Body of pancreas (tissue), 4 donors: ENCODE results near the gene CLPSL1.

Source experiments
- POLR2A ChIP-seq, 3 donors: fragments of 450-650 bp; IDR thresholded peaks; one replicate each; pipeline ENCODE4 v1.6.1; 2016; ENCODE audit warnings: antibody characterized with exemption in 3 of 3, mild to moderate bottlenecking in 2 of 3
- TF ChIP-seq, protein P1 (sequence below), 7 experiments: fragments of 450-650 bp in 4 of 7; fragments of 200-600 bp in 3 of 7; sonication (generic) in 3 of 7; IDR thresholded peaks; one replicate each; pipeline ENCODE4 v1.5.1; 2016 to 2019; ENCODE audit warnings: antibody characterized with exemption in 7 of 7

DNA sequence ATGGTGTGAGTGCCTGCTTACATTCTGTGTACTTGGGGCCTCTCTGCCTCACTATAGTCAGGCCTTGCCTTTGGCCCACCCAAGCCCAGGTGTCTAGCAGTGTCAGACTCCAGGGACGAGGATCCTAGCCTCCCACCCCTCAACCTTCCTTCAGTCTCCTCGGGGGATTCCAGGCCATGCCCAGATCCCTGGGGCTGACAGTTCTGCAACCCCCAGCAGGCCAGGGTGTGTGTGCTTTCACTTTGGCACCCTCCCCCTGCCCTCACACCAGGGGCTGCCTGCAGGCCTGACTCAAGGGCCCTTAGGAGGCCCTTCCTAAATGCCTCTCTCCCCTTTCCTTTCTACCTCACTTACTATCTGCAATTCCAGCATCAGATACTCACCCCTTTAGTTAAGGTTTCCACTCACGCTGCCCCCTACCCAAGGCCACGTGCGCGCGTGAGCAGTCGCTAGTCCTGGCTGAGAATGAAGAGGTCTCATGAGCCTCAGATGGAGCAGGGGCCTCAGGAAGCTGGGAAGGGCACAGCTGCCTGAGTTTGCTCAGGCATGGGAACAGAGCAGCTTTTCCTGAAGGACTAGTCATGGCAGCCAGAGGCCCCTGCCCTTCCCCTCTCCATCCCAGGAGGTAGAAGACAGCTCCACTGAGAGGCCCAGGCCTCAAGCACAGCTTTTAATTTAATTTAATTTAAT lies 17.2 kb downstream of the CLPSL1 start:
- TF ChIP-seq, protein P1, sequence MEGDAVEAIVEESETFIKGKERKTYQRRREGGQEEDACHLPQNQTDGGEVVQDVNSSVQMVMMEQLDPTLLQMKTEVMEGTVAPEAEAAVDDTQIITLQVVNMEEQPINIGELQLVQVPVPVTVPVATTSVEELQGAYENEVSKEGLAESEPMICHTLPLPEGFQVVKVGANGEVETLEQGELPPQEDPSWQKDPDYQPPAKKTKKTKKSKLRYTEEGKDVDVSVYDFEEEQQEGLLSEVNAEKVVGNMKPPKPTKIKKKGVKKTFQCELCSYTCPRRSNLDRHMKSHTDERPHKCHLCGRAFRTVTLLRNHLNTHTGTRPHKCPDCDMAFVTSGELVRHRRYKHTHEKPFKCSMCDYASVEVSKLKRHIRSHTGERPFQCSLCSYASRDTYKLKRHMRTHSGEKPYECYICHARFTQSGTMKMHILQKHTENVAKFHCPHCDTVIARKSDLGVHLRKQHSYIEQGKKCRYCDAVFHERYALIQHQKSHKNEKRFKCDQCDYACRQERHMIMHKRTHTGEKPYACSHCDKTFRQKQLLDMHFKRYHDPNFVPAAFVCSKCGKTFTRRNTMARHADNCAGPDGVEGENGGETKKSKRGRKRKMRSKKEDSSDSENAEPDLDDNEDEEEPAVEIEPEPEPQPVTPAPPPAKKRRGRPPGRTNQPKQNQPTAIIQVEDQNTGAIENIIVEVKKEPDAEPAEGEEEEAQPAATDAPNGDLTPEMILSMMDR (IDR thresholded peaks at IDR 0.05), result peak in 1 of 7 experiments; percentile 22
- TF ChIP-seq POLR2A (IDR thresholded peaks at IDR 0.05), result no peak
